HG02623 (cell line): ENCODE data around the gene GRAPL.
A peak's percentile ranks its signal among the peaks of the same experiment; 100 is the strongest.
"Not testable (repeated sequence)": the region's sequence is repeated elsewhere in the genome, so short reads cannot be mapped to it uniquely, and the experiment has no call there.

Experiments used
- ATAC-seq: cut with Tn5 transposase; IDR thresholded peaks from one replicate; pipeline ENCODE4 v1.9.1; 2021; ENCODE audit warnings: moderate library complexity; ENCODE audit not compliant: unreplicated experiment

GRAPL gene

DNA sequence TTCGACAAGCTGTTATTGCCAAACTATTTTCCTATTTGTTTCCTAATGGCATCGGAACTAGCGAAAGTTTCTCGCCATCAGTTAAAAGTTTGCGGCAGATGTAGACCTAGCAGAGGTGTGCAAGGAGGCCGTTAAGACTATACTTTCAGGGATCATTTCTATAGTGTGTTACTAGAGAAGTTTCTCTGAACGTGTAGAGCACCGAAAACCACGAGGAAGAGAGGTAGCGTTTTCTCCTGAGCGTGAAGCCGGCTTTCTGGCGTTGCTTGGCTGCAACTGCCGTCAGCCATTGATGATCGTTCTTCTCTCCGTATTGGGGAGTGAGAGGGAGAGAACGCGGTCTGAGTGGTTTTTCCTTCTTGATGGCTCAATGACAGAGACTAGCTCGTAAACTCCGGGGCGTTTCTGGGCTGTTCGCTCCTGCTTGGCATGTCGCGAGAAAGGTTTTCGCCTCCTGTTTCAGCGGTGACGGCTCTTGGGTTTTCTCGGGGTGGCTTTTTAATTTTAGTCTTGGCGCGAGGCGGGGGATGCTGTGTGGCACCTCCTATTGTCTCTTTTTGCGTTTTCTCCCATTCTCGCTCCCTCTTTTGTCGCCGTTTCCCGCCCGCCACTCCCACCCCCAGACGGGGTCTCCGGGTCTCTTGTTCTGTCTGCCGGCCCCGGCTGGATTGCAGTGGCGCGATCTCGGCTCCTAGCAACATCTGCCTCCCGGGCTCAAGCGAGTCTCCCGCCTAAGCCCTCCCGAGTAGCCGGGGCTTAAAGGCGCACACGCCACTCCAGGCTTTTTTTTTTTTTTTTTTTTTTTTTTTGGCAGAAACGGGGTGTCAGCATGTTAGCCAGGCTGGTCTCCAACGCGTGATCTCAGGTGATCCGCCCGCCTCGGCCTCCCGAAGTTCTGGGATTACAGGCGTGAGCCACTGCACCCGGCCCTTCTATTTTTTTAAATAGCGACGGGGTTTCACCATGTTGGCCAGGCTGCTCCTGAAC, 60.8 kb downstream of the GRAPL start:
- ATAC-seq, result not testable (repeated sequence)

DNA sequence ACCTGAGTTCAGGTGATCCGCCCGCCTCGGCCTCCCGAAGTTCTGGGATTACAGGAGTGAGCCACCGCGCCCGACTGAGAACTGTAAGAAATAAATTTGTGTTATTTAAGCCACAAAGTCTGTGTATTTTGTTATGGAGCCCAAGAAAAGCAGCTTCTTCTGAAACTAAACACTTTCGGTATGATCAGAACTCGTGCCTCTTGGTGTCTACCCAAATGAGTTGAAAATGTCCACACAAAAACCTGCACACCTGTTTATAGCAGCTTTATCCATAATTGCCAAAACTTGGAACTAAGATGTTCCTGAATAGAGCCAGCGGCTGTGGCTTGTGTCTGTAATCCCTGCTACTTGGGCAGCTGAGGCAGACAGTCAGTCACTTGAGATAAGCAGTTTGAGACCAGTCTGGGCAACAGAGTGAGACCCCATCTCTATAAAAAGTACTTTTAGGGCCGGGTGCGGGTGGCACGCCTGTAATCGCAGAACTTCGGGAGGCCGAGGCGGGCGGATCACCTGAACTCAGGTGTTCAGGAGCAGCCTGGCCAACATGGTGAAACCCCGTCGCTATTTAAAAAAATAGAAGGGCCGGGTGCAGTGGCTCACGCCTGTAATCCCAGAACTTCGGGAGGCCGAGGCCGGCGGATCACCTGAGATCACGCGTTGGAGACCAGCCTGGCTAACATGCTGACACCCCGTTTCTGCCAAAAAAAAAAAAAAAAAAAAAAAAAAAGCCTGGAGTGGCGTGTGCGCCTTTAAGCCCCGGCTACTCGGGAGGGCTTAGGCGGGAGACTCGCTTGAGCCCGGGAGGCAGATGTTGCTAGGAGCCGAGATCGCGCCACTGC, 61.7 kb downstream of the GRAPL start:
- ATAC-seq, result peak; percentile 48

DNA sequence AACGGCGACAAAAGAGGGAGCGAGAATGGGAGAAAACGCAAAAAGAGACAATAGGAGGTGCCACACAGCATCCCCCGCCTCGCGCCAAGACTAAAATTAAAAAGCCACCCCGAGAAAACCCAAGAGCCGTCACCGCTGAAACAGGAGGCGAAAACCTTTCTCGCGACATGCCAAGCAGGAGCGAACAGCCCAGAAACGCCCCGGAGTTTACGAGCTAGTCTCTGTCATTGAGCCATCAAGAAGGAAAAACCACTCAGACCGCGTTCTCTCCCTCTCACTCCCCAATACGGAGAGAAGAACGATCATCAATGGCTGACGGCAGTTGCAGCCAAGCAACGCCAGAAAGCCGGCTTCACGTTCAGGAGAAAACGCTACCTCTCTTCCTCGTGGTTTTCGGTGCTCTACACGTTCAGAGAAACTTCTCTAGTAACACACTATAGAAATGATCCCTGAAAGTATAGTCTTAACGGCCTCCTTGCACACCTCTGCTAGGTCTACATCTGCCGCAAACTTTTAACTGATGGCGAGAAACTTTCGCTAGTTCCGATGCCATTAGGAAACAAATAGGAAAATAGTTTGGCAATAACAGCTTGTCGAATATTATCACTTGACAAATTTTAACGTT, 62.5 kb downstream of the GRAPL start:
- ATAC-seq, result not testable (repeated sequence)

DNA sequence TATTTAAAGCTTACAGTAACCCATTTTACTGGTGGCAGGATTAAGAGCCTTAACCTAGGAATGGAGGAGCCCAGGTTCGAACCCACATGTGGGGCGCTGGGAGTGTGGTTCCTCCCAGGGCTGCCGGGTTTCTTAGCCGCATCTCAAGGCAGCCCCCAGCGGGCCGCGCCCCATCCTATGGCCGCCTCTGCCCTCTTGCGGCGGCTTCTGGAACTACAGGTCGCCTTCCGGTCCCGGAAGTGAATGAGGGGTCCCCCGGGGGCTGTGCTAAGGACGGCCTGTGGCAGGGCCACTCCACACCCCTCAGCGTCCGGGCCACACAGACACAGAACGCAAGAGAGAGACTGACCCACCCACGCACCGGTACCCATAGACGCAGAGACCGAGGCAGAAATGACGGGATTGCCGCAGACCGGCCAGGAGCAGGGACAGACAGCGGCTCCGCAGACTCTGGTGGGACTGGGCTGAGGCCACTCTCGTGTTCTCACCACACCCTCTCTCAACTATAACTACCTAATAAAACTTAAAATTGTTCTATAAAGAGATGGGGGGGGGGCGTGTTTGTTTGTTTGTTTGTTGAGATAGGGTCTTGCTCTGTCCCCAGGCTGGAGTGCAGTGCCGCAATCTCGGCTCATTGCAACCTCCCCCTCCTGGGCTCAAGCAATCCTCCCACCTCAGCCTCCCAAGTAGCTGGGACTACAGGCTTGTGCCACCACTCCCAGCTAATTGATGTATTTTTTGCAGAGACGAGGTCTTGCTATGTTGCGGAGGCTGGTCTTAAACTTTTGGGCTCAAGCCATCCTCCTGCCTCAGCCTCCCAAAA, 69.2 kb downstream of the GRAPL start:
- ATAC-seq, result peak; percentile 82

DNA sequence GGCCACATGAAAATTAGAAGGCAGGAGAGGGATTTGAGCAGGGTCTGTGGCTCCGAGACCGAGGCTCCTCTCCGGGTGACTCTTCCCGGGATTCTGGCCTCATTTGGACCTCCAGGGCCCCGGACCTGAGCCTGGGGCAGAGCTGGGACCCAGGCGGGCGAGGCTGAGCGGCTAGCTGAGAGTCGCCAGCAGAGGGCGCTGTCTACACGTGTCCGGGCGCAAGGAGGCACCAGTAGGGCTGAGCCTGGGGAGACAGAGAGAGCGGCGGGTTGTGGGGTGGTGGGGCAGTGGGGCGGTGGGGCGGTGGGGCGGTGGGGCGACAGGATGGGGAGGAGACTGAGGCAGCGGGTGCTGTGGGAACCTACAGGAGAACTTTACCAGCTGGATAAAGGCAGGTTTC, 75.1 kb downstream of the GRAPL start:
- ATAC-seq, result peak; percentile 66

DNA sequence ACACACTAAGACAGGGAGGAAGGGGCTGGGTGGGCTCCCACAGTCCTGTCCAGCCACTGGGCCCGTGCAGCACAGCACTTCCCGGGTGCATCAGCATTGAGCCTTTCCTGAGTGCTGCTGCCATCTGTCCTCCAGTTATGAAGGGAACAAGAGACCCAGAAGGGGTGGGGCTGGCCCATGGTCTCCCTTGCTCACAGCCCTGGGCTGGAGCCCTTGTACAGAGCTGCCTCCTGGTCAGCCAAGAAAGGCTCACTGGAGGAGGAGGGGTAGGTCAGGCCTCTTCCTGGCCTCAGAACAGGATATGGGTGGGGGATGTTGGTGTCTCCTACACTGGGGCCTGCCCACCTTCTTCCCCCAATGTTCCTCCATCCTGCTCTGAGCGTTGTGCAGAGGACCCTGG, 76.0 kb downstream of the GRAPL start:
- ATAC-seq, result not testable (repeated sequence)
